Stimulated activated CD4-positive, alpha-beta T cell treated with anti-CD3 and anti-CD28 coated beads, TNF-alpha, amount 100 ng/mL, for 48 hours (primary cell): ENCODE data around the gene TDRD7.

Source experiments
- DNase-seq, 3 donors: peaks; one replicate each; pipeline ENCODE4 v3.0.0-alpha.2; 2020; ENCODE audit warnings: low read depth in 3 of 3

TDRD7 gene

DNA sequence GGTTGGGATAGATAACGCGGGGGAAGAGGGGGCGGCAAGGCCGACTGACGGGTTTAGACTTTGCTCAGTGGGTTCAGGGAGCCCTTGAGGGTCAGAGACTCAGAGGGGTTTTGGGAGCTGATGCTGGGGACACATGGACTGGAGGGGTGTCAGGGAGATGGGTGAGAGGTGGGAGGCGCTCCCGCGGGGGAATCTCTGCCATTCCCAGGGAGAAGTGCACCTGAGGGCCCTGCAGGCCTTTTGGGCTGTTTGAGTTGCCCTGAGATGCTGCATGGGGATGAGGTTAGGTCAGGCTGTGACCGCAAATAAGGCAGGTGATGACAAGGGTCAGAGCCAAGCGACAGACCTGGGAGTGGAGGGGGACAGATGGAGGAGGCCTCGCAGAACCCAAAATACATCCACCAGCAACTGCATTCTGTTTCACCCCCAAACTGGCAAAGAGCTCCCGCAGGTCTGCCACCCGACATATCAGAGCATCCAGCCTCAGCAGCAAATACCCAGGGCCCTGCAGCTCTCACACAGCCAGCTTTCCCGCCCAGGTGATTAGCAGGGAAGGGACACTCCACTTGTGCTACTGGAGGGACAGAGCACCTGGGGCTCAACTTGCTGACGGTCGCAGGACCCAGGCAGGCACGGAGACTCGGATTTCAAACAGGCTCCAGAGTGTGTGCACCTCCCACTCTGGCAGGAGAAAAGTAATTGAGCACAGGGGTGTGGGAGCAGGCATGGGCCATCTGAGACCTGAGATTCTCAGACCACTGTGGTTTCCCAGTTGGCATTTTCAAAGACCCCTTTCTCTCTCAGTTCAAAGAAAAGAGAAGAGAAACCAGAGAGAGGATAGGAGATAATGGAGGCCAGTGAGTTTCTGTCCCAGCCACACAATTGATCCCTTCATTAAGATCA lies 116.0 kb downstream of the TDRD7 start:
- no peak for DNase-seq

DNA sequence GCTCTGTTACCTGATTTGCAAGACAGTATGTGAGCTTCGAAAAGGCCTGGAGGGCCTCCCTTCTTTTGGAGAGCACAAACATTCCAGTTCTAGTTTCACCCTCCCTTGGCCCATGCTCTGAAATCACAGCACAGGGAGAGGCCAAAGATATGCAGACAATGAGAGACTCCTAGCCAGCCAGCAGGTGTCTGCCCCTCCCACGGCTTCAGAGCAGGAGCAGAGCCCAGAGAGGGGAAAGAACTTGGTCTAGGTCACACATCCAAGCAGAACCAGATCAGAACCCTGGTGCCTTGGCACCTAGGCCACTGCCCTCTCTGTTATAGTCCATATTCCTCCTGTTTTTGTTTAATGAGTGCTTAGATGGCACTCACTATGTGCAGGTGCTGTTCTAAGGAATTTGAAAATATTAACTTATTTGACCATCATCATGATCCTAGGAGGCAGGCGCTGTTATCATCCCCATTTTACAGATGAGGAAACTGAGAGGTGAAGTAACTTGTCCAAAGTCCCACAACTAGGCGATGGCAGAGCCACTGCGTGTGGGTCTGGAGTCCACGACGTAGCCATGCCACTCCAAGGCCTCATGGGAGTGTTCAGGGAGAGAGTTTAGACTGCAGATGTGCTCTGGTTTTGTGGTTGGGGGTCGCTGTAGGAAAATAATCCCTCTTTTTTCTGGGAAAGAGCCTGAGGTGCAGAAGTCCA lies 116.8 kb downstream of the TDRD7 start:
- no peak for DNase-seq

DNA sequence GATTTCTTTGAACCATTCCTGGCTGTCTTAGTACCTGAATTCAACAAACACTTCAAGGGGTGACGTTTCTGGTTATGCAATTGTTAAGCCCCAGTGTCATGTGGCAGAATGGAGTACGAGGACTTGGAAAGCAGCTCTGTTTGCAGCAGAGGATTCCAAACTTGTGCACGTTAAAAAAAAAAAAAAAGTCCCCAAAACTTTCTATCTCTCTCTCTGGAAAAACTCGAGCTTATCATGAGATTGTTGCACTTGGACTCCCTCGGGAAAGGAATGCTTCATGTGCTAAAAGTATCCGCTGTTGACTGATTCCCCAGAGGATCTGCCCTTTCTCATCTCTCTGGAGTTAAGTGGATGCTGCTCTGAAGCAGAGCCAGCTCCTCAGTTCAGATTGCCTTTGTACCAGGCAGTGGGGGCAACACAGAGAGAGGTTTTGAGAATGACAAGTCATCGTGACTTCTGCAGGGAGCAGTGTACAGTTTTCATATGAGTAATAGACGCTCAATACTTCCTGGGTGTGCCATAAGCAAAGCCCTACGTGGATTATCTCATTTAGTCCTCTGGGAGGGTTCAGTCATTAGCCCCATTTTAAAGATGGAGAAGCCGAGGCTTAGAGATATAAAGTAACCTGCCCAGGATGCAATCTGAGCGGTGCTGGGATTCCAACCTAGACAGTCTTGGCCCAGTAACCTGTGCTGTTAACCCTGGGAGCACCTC lies 117.6 kb downstream of the TDRD7 start:
- peak in 2 of 3 donors; percentile 5 to 6 for DNase-seq

DNA sequence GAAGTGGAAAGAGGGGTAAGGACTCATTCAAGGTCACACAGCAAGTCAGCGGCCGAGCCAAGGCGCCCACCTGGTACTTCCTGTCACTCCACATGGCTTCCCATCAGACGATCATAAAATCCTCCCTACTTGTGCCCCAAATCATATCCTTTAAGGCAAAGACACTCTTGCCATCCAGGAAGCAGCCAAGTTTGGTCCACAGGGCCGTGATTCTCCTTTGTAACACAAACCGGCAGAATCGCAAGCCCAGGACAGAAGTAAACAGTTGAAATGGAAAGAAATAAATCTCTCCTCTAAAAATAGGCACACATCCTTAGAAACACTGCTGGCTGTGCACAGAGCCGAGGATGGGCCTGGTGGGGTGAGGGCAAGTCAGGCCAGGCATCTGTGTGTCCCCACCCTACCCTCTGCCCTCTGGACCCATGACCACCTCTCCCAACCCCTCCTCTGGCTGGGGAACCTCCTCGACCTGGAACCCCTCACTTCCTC lies 120.0 kb downstream of the TDRD7 start:
- no peak for DNase-seq

DNA sequence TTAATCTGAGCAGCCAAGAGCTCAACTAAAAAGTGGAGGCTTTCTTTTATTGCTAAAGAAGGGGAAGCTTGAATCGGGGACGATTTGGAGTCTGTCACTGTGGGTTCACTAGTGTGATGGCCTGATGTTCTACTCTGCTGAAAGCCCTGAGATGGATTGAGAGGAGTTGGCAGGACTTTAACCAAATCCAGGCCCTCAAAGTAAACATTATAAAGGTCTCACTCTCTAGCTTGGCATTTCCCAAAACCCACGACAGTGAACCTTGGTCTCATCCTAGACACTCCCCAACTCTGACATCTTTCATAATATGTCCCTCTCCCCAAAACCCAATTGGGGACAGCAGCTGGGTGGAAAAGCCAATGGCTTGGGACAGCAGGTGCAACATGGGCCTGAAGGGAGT lies 122.3 kb downstream of the TDRD7 start:
- DNase-seq, result no peak

DNA sequence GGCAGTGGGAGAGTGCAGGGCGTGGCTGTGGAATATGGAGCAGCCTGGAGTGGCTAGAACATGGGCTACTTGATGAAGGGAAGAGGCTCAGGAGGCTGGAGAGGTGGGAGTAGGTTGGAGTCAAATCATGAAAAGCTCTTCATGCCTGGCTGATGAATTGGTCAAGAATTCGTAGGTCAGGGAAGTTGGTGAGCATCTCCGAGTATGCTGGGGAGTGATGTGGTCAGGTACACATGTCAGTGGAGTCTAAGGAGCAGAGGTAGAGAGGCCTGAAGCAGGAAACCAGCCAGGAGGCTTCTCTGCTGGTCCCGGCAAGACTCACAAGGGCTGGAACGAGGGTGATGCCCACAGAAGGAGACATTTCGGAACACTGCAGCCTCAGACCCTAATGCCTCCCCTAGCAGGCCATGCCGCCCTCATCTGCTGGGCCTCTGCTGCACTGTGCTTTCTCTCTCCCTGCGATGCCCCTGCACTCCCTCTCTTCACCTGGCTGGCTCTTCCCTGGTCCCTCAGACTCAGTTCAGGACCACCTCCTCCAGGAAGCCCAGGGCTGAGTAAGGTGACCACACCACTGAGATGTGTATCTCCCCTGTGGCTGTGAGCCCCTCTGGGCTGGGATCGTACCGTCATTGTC lies 123.2 kb downstream of the TDRD7 start:
- DNase-seq, result no peak

DNA sequence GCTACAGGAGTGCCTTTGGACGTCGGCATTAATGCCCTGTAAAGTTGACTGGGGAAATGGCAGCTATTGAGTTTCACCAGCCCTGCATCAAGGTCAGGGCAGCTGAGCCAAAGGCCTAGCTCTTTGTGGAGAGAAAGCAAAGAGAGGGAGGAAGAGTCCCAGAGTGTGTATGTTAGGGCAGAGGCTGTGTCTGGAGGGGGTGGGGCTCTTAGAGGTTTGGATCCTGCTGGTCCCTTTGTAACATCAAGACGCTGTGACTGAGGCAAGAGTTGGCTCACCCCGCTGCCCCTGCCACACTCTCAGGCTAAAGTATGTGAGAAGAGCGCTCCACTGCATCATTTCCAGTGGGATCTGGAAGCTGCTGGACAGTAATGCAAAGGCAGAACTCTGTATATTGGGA lies 123.9 kb downstream of the TDRD7 start:
- DNase-seq, result no peak

DNA sequence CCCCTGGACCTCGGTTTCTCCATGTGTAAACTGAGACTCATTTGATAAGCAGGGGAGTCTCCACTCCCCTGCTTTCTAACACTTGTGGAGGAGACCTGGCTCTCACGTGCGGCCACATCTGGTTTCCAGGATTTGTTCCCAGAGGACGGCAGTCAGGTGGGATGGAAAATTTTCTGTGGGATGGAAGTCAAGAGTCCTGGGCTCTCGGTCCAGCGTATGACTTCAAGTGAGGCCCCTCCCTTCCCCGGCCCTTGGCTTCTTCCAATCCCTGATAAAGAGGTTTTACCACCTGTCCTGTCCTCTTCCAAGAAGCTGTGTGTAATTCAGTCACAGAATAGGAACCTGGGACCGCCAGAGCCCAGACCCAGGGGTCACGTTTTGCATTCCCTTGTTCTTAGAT lies 124.6 kb downstream of the TDRD7 start:
- no peak for DNase-seq

DNA sequence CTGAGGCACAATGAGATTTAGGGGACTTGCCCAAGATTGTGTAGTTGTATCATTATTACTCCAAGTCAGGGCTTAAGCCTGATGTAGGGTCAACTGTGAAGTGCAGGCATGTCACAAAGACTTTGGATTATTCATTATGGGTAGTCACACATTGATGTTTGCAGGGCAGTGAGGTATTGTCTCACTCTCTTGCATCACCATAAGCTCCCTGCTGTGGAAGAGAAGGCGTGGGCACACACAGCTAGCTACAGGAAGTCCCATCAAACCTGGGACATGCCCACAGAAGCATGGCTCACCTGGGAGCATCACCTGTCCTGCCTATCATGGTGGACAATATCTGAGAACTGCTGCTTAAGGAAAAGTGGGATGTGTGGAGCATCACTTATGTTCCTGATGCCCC lies 131.7 kb downstream of the TDRD7 start:
- DNase-seq, result no peak

DNA sequence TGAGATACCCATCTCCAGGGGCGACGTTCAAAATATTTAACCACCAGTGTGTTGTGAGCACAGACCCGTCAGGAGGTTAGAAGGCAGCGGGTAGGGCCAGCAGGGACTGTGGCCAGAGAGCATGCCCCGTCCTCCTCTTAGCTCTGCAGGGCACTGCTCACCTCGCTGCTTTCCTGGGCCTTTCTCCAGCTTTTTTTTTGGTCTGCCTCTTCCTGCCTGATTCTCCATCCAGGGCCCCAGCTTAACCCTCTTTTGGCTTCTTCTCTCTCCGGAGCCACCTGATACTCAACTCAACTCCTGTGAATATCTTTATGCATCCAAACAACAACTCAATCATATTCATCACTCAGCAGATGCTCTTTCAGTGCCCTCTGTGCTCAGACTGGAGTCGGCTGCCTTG lies 133.6 kb downstream of the TDRD7 start:
- DNase-seq, result no peak
